ENCODE measurements around the gene LDLRAD3. TPM values are rescaled to one million over a fixed set of nuclear protein-coding genes. Genes with fewer than 3 reads are reported as not detected.

Gene LDLRAD3
- total RNA-seq, 2 donors from 2014 or later, result 30.8 to 42.5 TPM

- Histone ChIP-seq H3K27me3 (replicated peaks; ENCODE audit: insufficient read depth) (no peaks in the 10 kb centered on the region), H3K9me3 (no peaks in the 10 kb centered on the region), H3K27ac (no peak overlapping the region), H3K4me3 (no peak overlapping the region), H3K36me3 (no peaks in the 10 kb centered on the region), H3K4me1 (replicated peaks) (no peaks in the 10 kb centered on the region)
- intact Hi-C loops (cut with DNase I), result no loop called here
- WGBS, result 97% methylated on average over 4 of the region's 4 CpGs
- TF ChIP-seq CTCF (IDR thresholded peaks at IDR 0.05) (no peak), POLR2AphosphoS5 (IDR thresholded peaks at IDR 0.05) (no peak), POLR2A (IDR thresholded peaks at IDR 0.05) (no peak)
- DNase-seq (ENCODE audit: low spot score), result no peak
Measured at GRCh38 chr11:36101466-36101865, 157.6 kb downstream of the LDLRAD3 start.

GRCh38 chr11:36102868-36103267 is 159.0 kb downstream of the LDLRAD3 start:
- no peak for DNase-seq (ENCODE audit: low spot score)
- Histone ChIP-seq H3K27ac (no peak overlapping the region), H3K27me3 (replicated peaks; ENCODE audit: insufficient read depth) (no peaks in the 10 kb centered on the region), H3K9me3 (no peaks in the 10 kb centered on the region), H3K4me1 (replicated peaks) (no peaks in the 10 kb centered on the region), H3K4me3 (no peak overlapping the region), H3K36me3 (no peaks in the 10 kb centered on the region)
- WGBS, result 89% methylated on average over 5 of the region's 5 CpGs
- TF ChIP-seq POLR2A (IDR thresholded peaks at IDR 0.05) (no peak), CTCF (IDR thresholded peaks at IDR 0.05) (no peak), POLR2AphosphoS5 (IDR thresholded peaks at IDR 0.05) (no peak)
- intact Hi-C loops (cut with DNase I), result no loop called here

- no peaks in the 10 kb centered on the region for H3K27me3 ChIP-seq (replicated peaks; ENCODE audit: insufficient read depth)
- H3K36me3 ChIP-seq, result no peaks in the 10 kb centered on the region
- 86% methylated on average over 11 of the region's 11 CpGs for WGBS
- intact Hi-C loops (cut with DNase I), result no loop called here
- no peak for DNase-seq (ENCODE audit: low spot score)
- no peaks in the 10 kb centered on the region for H3K4me1 ChIP-seq (replicated peaks)
- H3K27ac ChIP-seq, result no peak overlapping the region
- no peaks in the 10 kb centered on the region for H3K9me3 ChIP-seq
- no peak overlapping the region for H3K4me3 ChIP-seq
- TF ChIP-seq POLR2AphosphoS5 (IDR thresholded peaks at IDR 0.05) (no peak), POLR2A (IDR thresholded peaks at IDR 0.05) (no peak), CTCF (IDR thresholded peaks at IDR 0.05) (no peak)
Measured at GRCh38 chr11:36103933-36104530, 160.2 kb downstream of the LDLRAD3 start.

GRCh38 chr11:36104660-36104992 is 160.8 kb downstream of the LDLRAD3 start:
- H3K9me3 ChIP-seq, result no peaks in the 10 kb centered on the region
- no peaks in the 10 kb centered on the region for H3K36me3 ChIP-seq
- H3K4me1 ChIP-seq (replicated peaks), result no peaks in the 10 kb centered on the region
- 73% methylated on average over 4 of the region's 4 CpGs for WGBS
- no peaks in the 10 kb centered on the region for H3K27me3 ChIP-seq (replicated peaks; ENCODE audit: insufficient read depth)
- intact Hi-C loops (cut with DNase I), result no loop called here
- no peak overlapping the region for H3K4me3 ChIP-seq
- no peak for TF ChIP-seq POLR2A (IDR thresholded peaks at IDR 0.05)
- TF ChIP-seq CTCF (IDR thresholded peaks at IDR 0.05), result no peak
- no peak for TF ChIP-seq POLR2AphosphoS5 (IDR thresholded peaks at IDR 0.05)
- H3K27ac ChIP-seq, result no peak overlapping the region
- no peak for DNase-seq (ENCODE audit: low spot score)

GRCh38 chr11:36105743-36106581 is 162.1 kb downstream of the LDLRAD3 start:
- Histone ChIP-seq H3K27me3 (replicated peaks; ENCODE audit: insufficient read depth) (no peaks in the 10 kb centered on the region), H3K4me1 (replicated peaks) (no peaks in the 10 kb centered on the region), H3K9me3 (no peaks in the 10 kb centered on the region), H3K27ac (no peak overlapping the region), H3K36me3 (no peaks in the 10 kb centered on the region), H3K4me3 (no peak overlapping the region)
- intact Hi-C loops (cut with DNase I), result no loop called here
- no peak for DNase-seq (ENCODE audit: low spot score)
- 82% methylated on average over 9 of the region's 9 CpGs for WGBS
- no peak for TF ChIP-seq CTCF (IDR thresholded peaks at IDR 0.05)
- TF ChIP-seq POLR2A (IDR thresholded peaks at IDR 0.05), result no peak
- TF ChIP-seq POLR2AphosphoS5 (IDR thresholded peaks at IDR 0.05), result no peak

Data from prostate gland (tissue), 2 donors.